Liver (tissue), 3 donors: Measurements from ENCODE around the gene ZYG11B.

ENCODE experiments used
- CTCF ChIP-seq: fragments of 150-350 bp; IDR thresholded peaks from 2 replicates; pipeline ENCODE4 v1.5.1; 2017; ENCODE audit warnings: improper control_type of control experiment, low read depth, low read length; ENCODE audit not compliant: missing input control
- EGR1 ChIP-seq, 2 donors: IDR thresholded peaks; 2 replicates each; pipeline ENCODE4 v1.6.1; 2016 to 2018; ENCODE audit warnings: antibody characterized with exemption in 2 of 2, low read depth in 2 of 2
- GABPA ChIP-seq, 2 donors: IDR thresholded peaks in 1 of 2; conservative IDR thresholded peaks in 1 of 2; 2 replicates each; pipeline ENCODE4 v1.6.1; 2016; ENCODE audit warnings: antibody characterized with exemption in 2 of 2, mild to moderate bottlenecking in 1 of 2, moderate library complexity in 1 of 2
- JUND ChIP-seq, 2 donors: IDR thresholded peaks; 2 replicates each; pipeline ENCODE4 v1.6.1; 2016; ENCODE audit warnings: antibody characterized with exemption in 2 of 2
- MAX ChIP-seq: IDR thresholded peaks from 2 replicates; pipeline ENCODE4 v1.6.1; 2016; ENCODE audit warnings: antibody characterized with exemption
- NR2F2 ChIP-seq: IDR thresholded peaks from 2 replicates; pipeline ENCODE4 v1.6.1; 2016; ENCODE audit warnings: antibody characterized with exemption
- RAD21 ChIP-seq, 2 donors: IDR thresholded peaks; 2 replicates each; pipeline ENCODE4 v1.6.1; 2016; ENCODE audit warnings: antibody characterized with exemption in 2 of 2, mild to moderate bottlenecking in 2 of 2
- REST ChIP-seq: IDR thresholded peaks from 2 replicates; pipeline ENCODE4 v1.6.1; 2016; ENCODE audit warnings: antibody characterized with exemption, mild to moderate bottlenecking
- TAF1 ChIP-seq: conservative IDR thresholded peaks from 2 replicates; pipeline ENCODE4 v1.6.1; 2016; ENCODE audit warnings: antibody characterized with exemption, mild to moderate bottlenecking
- ZBTB33 ChIP-seq: IDR thresholded peaks from 2 replicates; pipeline ENCODE4 v1.6.1; 2016; ENCODE audit warnings: antibody characterized with exemption
- donor health status: healthy.
- donor health status: healthy.

GRCh38 chr1:52855584-52855983, 129.3 kb downstream of the ZYG11B start:
- TF ChIP-seq EGR1 (IDR thresholded peaks at IDR 0.05; ENCODE audit: low read depth in 2 of 2) = no peak
- TF ChIP-seq CTCF = no peak
- no peak for TF ChIP-seq MAX
- no peak for TF ChIP-seq RAD21 (IDR thresholded peaks at IDR 0.05)
- no peak for TF ChIP-seq REST
- no peak for TF ChIP-seq TAF1
- TF ChIP-seq NR2F2 = no peak
- no peak for TF ChIP-seq ZBTB33
- no peak for TF ChIP-seq JUND (IDR thresholded peaks at IDR 0.05)
- TF ChIP-seq GABPA (IDR thresholded peaks at IDR 0.05 in 1 of 2, conservative IDR thresholded peaks at IDR 0.05 in 1 of 2) = no peak
